AG10803 (cell line): ENCODE results near the gene AQP11.
"Not testable (repeated sequence)": the region's sequence is repeated elsewhere in the genome, so short reads cannot be mapped to it uniquely, and the experiment has no call there.

Source experiments
- DNase-seq: peaks from one replicate; pipeline ENCODE4 v3.0.0; 2010; ENCODE audit warnings: low read depth
- H3K4me3 ChIP-seq: 2 replicates; pipeline ENCODE4 v1.5.1; 2011; ENCODE audit warnings: mild to moderate bottlenecking, low read length, control low read depth
- TF ChIP-seq, protein P1 (sequence below): conservative IDR thresholded peaks from 2 replicates; pipeline ENCODE4 v1.5.1; 2011; ENCODE audit warnings: mild to moderate bottlenecking, low read length, control low read depth, inconsistent platforms

Gene AQP11

DNA sequence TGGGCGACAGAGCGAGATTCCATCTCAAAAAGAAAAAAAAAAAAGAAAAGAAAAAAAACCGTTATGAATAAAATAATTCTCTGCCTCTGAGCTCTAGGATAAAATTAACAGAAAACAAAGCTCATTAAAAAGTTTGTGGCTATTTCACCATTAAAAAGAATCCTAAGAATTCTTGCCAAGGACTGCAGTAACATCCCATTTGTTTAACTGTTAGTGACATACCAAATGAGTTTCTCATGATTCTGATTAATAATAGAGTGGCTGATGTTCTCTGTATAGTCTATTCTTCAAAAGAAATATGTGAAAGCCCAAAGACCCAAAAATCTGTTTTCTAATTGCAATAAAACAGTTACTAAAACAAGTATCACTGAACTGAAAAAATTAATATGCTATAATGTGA is 28.1 kb downstream of the AQP11 start:
- DNase-seq, result peak; percentile 66
- TF ChIP-seq, protein P1, sequence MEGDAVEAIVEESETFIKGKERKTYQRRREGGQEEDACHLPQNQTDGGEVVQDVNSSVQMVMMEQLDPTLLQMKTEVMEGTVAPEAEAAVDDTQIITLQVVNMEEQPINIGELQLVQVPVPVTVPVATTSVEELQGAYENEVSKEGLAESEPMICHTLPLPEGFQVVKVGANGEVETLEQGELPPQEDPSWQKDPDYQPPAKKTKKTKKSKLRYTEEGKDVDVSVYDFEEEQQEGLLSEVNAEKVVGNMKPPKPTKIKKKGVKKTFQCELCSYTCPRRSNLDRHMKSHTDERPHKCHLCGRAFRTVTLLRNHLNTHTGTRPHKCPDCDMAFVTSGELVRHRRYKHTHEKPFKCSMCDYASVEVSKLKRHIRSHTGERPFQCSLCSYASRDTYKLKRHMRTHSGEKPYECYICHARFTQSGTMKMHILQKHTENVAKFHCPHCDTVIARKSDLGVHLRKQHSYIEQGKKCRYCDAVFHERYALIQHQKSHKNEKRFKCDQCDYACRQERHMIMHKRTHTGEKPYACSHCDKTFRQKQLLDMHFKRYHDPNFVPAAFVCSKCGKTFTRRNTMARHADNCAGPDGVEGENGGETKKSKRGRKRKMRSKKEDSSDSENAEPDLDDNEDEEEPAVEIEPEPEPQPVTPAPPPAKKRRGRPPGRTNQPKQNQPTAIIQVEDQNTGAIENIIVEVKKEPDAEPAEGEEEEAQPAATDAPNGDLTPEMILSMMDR, result no peak
- H3K4me3 ChIP-seq, result no peak overlapping the region

DNA sequence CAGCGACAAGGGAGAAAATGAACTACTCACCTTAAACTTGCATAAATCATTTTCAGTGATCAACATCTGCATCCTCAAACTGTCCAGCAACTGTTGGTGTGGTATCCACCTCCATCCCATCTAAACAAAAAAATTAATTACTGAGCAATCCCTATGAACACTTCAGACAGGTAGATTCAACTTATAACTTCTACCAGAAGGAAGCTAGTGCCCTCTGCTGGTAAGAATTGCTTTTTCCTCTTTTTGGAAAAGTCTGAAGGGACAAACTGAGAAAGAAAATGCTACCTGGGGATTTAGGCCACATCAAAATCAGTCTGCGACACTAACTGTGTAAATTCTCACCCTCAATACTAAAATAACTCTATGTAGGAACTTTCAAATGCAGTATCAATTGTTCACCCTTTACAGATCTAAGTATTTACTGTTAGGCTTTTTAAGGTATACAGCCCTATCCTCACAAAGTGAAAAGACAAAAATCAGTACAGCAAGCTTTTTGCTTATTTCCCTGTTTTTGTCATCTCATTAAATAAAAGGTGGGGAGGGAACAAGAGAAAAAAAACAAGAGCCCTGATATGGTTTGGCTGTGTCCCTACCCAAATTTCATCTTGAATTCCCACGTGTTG is 29.9 kb downstream of the AQP11 start:
- TF ChIP-seq, protein P1, result peak; percentile 82
- H3K4me3 ChIP-seq, result no peak overlapping the region
- peak; percentile 49 for DNase-seq

DNA sequence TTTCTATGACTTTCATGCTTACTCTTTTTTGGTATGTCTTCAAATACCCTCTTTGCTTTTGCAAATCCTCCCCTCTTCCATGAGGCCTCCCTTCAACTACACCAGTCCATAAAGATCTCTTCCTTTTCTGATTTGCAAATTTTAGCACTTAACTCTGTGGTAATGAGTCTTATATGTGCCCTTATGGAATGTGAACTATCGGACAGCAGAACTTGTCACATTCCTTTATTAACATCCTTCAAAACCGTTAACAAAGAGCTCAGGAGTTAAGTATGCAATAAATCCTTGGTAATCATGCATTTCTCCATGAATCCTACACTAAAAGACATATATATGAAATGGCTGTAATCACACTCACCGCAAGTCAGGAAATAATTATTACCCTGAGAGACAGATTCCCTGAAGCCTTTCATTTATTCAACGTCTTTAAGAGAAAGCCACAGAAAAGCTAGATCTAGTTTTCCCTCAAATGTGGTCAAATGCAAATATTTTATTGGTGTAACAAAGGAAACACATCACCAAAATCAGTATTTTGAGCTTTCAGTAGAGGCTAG is 40.5 kb downstream of the AQP11 start:
- TF ChIP-seq, protein P1, result no peak
- no peak overlapping the region for H3K4me3 ChIP-seq

DNA sequence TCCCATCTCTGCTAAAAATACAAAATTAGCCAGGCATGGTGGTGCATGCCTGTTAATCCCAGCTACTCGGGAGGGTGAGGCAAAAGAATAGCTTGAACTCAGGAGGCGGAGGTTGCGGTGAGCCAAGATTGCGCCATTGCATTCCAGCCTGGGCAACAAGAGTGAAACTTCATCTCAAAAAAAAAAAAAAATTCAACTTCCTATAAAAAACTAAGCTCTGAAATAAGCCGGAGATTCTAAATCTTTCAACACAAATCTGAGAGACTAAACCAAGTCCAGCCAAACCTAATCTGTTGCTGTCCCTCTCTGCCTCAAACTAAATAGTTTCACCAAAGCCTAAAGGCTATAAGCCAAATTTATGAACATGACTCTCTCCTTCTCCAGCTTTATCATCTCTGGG is 44.2 kb downstream of the AQP11 start:
- DNase-seq, result peak; percentile 46
- not testable (repeated sequence) for H3K4me3 ChIP-seq

More for the DNA sequence above, 40.5 kb downstream of the AQP11 start:
- DNase-seq, result no peak

DNA sequence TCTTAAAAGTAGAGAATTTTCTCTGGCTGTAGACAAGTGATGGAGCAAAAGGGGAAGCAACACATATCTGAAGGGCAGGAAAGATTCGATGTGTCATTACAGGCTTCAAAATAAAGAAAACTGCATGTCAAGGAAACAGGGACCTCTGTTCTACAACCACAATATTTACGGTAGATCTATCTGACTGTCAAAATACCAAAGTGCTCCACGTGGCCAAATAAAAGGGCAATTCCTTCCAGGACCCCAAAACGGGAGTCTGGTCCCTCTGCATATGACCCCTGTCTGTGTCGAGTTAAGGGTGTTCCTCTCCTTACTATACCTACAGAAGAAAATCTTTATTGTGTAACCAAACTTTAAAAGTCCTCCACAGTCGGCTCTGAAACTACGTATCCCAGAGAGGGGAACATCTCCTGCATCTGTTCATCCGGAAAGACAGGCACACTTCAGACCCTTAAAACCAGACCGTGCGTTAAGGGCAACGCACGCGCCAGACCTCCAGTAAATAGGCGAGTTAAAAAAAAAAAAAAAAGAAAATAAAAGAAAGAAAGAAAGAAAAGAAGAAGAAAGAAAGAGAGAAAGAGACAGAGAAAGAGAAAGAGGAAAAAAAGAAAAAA is 47.1 kb downstream of the AQP11 start:
- H3K4me3 ChIP-seq, result peak overlapping the region; percentile 94
- no peak for DNase-seq
- TF ChIP-seq, protein P1, result no peak

DNA sequence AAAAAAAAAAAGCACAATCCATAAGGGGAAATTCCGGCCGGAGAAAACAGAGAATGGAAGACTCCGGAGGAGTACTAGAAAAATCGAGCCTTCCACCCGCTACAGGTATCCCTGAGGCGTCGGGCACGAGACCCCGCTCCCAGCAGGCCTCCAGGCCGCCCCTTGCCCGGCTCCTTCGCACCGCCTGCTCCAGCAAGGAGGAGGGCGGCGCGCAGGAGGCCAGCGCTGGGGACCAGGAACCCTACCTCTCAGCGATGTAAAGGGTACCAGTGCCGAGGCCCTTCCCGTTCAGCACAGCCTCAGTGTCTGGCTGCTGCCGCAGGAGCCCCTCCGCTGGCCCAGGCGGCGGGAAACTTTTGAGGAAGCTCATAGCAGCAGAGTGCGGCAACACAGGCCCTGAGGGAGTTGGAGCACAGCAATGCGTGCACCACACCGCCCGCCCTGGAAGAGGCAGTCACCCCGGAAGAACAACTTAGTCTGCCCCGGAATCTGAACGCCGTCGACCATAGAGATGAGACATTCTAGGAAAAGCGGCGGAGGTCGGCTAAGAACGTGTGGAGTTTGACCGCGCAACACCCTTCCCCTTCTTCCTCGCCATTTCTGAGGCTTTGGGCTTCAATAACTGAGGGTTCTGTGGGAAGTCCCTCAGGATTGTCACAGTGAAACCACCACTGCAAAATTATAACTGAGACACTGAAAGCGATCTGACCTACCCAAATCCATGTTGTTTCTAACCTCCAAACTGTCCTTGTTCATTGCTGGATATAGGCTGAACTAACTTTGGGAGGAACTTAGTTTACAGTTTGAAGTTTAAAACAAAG is 47.8 kb downstream of the AQP11 start, which contains the start of gene CLNS1A:
TSS of gene CLNS1A (minus strand) at position 450 of the 821 bp plus-strand sequence. CDS start at position 370, 80 bp downstream.
- TF ChIP-seq, protein P1, result no peak; the same call in 1 of the 2 replicates
- DNase-seq, result peak; percentile 86
- peak within 1 kb of the TSS; percentile 94 for H3K4me3 ChIP-seq

DNA sequence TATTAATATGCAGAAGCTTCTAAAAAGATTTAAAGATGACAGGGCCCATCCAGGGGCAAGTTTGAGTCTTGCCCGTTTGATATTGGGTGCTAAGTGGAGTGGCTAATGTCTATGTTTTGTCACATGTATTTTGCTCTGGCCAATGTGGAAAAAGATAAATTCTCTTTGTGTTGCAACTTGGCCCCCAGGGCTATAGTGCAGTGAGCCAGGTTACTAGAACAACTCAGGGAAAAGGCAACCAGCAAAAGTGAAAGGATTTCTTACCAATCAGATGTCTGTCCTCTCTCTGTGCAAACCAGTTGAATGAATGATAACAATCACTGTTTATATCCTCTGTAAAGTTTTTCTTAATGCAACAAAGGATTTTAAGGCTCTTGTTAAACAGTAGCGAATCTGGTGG is 52.5 kb downstream of the AQP11 start:
- H3K4me3 ChIP-seq, result no peak overlapping the region
- DNase-seq, result no peak
- TF ChIP-seq, protein P1, result no peak
